GM12878 (cell line): Measurements from ENCODE around the gene GSG1. TPM values are rescaled to one million over a fixed set of nuclear protein-coding genes. Genes with fewer than 3 reads are reported as not detected.

Experiments used
- ATAC-seq: fragments of 200-7000 bp; cut with Tn5 transposase; 3 replicates; pipeline ENCODE4 v1.9.1; 2020; ENCODE audit warnings: mild to moderate bottlenecking, moderate library complexity
- BruUV-seq: library from RNA; stranded (reverse); fragments of 400-500 nt; replicated peaks from 2 replicates; lab custom pipeline; 2021; lab: Mats Ljungman, UMichigan
- CTCF ChIA-PET: fragments of 300-600 bp; sonication (Branson Sonifier 250); formaldehyde crosslinking; extraction: SDS; loops from one replicate; lab custom pipeline; 2021; ENCODE audit warnings: inconsistent platforms; lab: Yijun Ruan, JAX
- POLR2A ChIA-PET: fragments of 350-600 bp; formaldehyde crosslinking; extraction: SDS; loops from one replicate; lab custom pipeline; 2021; ENCODE audit warnings: inconsistent platforms; lab: Charles Lee
- RAD21 ChIA-PET: fragments of 300-600 bp; sonication (Branson Sonifier 250); formaldehyde crosslinking; loops from one replicate; lab custom pipeline; 2023; ENCODE audit warnings: antibody characterized with exemption; ENCODE audit not compliant: unreplicated experiment; lab: Charles Lee
- SMC1A ChIA-PET: fragments of 300-600 bp; sonication (Branson Sonifier 250); formaldehyde crosslinking; loops from one replicate; lab custom pipeline; 2023; ENCODE audit not compliant: unreplicated experiment, uncharacterized antibody; lab: Charles Lee
- DNase-seq: peaks from one replicate; pipeline ENCODE4 v3.0.0-alpha.2; 2011; ENCODE audit warnings: low read depth, low spot score
- FAIRE-seq: peaks from 3 replicates; lab custom pipeline; 2011; peaks lifted over from hg19 to GRCh38; lab: Jason Lieb, UNC
- H2AFZ ChIP-seq: 2 replicates; pipeline ENCODE4 v1.6.0; 2011; ENCODE audit warnings: low read depth, low read length, control low read depth; ENCODE audit not compliant: control insufficient read depth
- H3K27ac ChIP-seq: 2 replicates; pipeline ENCODE4 v1.5.1; 2011; ENCODE audit warnings: control low read depth; ENCODE audit not compliant: control insufficient read depth, insufficient read depth
- H3K27me3 ChIP-seq, 2 experiments: replicated peaks in 1 of 2; 2 replicates each; pipeline versions ENCODE4 v1.6.0 to v1.6.1; 2011; ENCODE audit warnings: low read length in 1 of 2; ENCODE audit not compliant: control insufficient read depth in 2 of 2, insufficient read depth in 2 of 2
- H3K36me3 ChIP-seq, 2 experiments: 2 replicates each; pipeline ENCODE4 v1.5.1; 2011; ENCODE audit warnings: low read length in 1 of 2; ENCODE audit not compliant: control insufficient read depth in 2 of 2, insufficient read depth in 2 of 2
- H3K4me1 ChIP-seq: 2 replicates; pipeline ENCODE4 v1.6.1; 2011; ENCODE audit warnings: mild to moderate bottlenecking, low read length, moderate library complexity, mixed read lengths; ENCODE audit not compliant: control insufficient read depth, insufficient read depth
- H3K4me2 ChIP-seq: 2 replicates; pipeline ENCODE4 v1.6.0; 2011; ENCODE audit warnings: control low read depth; ENCODE audit not compliant: control insufficient read depth, insufficient read depth
- H3K4me3 ChIP-seq: fragments of 200-600 bp; sonication (generic); 2 replicates; pipeline ENCODE4 v1.5.1; 2016
- H3K79me2 ChIP-seq: 2 replicates; pipeline ENCODE4 v1.6.0; 2011; ENCODE audit warnings: low read length; ENCODE audit not compliant: control insufficient read depth, insufficient read depth
- H3K9ac ChIP-seq: 2 replicates; pipeline ENCODE4 v1.8.0; 2011; ENCODE audit warnings: low read length, control low read depth, mixed read lengths; ENCODE audit not compliant: control insufficient read depth, insufficient read depth
- H3K9me3 ChIP-seq: replicated peaks from 3 replicates; pipeline ENCODE4 v1.5.1; 2011; ENCODE audit warnings: mild to moderate bottlenecking, low read length; ENCODE audit not compliant: control insufficient read depth, insufficient read depth
- H4K20me1 ChIP-seq: 2 replicates; pipeline ENCODE4 v1.6.0; 2011; ENCODE audit not compliant: control insufficient read depth, insufficient read depth
- BMI1 ChIP-seq: fragments of 450-650 bp; IDR thresholded peaks from 2 replicates; pipeline ENCODE4 v1.6.1; 2016; ENCODE audit warnings: mild to moderate bottlenecking, moderate library complexity, borderline replicate concordance
- HCFC1 ChIP-seq: fragments of 150-350 bp; IDR thresholded peaks from 2 replicates; pipeline ENCODE4 v1.6.1; 2014; ENCODE audit warnings: low read length
- NFYB ChIP-seq: IDR thresholded peaks from 2 replicates; pipeline ENCODE4 v1.6.1; 2011; ENCODE audit warnings: low read depth, mild to moderate bottlenecking, low read length, improper control_type of control experiment, moderate library complexity; ENCODE audit not compliant: insufficient read depth
- PML ChIP-seq: IDR thresholded peaks from 2 replicates; pipeline ENCODE4 v1.6.1; 2012; ENCODE audit warnings: low read length, inconsistent platforms
- POU2F2 ChIP-seq: IDR thresholded peaks from 3 replicates; pipeline ENCODE4 v1.6.1; 2011; ENCODE audit warnings: low read depth, mild to moderate bottlenecking, low read length, borderline replicate concordance
- SIX5 ChIP-seq: IDR thresholded peaks from 2 replicates; pipeline ENCODE4 v1.6.1; 2011; ENCODE audit warnings: mild to moderate bottlenecking, low read depth, low read length, moderate library complexity; ENCODE audit not compliant: severe bottlenecking
- WGBS: methylation state at CpG from one replicate; pipeline ENCODE4 v1.1.6; 2016; ENCODE audit warnings: low lambda C conversion rate; ENCODE audit not compliant: insufficient replicate concordance, insufficient coverage; ENCODE audit errors: missing lambda C conversion rate; 5-methylcytosine and 5-hydroxymethylcytosine counted together
- in situ Hi-C: fragments of 300-500 bp; cut with MboI; formaldehyde crosslinking; loops from 9 replicates; pipeline ENCODE4 v1.14.3; 2018; ENCODE audit warnings: mixed read lengths
- intact Hi-C: fragments of 100-400 bp; cut with micrococcal nuclease; formaldehyde crosslinking; loops from one replicate; pipeline ENCODE4 v1.14.2; 2022; ENCODE audit not compliant: unreplicated experiment
- polyA plus RNA-seq, 11 experiments: library from polyadenylated mRNA; depleted of rRNA in 4 of 11; unstranded in 6 of 11; stranded (reverse) in 5 of 11; fragments of >200 nt; fragmentation: Nextera tagmentation in 4 of 11; fragmentation: Illumina TruSeq in 1 of 11; extraction: Ambion mirVana in 4 of 11; extraction: Trizol in 1 of 11; gene quantifications; 1 replicate in 1 of 11; 2 replicates in 10 of 11; pipeline versions ENCODE4 v1.2.1 to v1.2.3, GENCODE V29; 2011 to 2016; ENCODE audit warnings: inconsistent platforms in 2 of 11, missing spikeins in 2 of 11, low read depth in 1 of 11
- total RNA-seq, 4 experiments: library from RNA; depleted of rRNA in 3 of 4; stranded (reverse); fragments of >200 nt in 3 of 4; fragmentation: Illumina TruSeq in 1 of 4; extraction: Trizol in 1 of 4; gene quantifications; 2 replicates each; pipeline versions ENCODE4 v1.2.1 to v1.2.3, GENCODE V29; 2013 to 2021
- TF ChIP-seq, protein P1 (sequence below): fragments of 450-650 bp; formaldehyde crosslinking; IDR thresholded peaks from 2 replicates; pipeline ENCODE4 v1.4.0; 2022; ENCODE audit warnings: mild to moderate bottlenecking, moderate library complexity
- TF ChIP-seq, protein P2 (sequence below): fragments of 450-650 bp; IDR thresholded peaks from 2 replicates; pipeline ENCODE4 v1.6.1; 2014; ENCODE audit warnings: mild to moderate bottlenecking

Gene GSG1
- total and polyA plus RNA-seq, 10 of the 15 experiments (the other 5 are each of a cell fraction or from before 2014, with no cell fraction given) = not detected

DNA sequence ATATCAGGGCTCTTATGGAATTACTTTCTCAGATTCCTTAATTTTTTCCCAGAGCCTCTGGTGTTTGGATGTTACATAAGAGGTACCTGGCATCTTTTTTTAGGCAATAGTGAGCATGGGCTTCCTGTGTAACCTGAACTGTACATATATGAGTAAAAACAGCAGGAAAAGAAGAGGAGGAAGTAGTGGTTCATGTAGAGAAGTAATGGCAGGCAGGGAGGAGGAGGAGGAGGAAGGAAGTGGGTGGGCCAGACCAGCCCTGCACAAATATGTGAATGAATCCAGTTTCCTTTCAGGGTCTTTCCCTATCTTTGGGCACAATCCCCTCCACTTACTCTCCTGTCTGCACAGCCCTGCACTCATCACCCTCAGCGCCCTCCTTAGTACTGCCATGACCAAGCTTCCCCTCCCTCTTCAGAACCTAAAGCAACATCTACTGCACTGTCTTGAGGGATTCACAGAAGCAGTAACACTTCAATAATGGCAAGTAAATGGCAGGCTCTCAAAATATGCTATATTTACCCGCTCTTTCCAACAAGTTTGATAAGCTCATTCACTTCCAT is 40.9 kb upstream of the GSG1 start:
- BruUV-seq = no TSS peak
- no peak for FAIRE-seq
- no peak overlapping the region for H3K4me2 ChIP-seq
- no peak overlapping the region for H3K9ac ChIP-seq
- peaks cover 1 to 8% of the 10 kb centered on the region in 2 experiments for H3K27me3 ChIP-seq
- H3K27ac ChIP-seq = no peak overlapping the region
- ChIA-PET SMC1A (interaction anchor here (1.2 kb wide), 1 partner anchor 14 kb away, joined by 3 read pairs; no protein-coding TSS in a partner anchor), RAD21 (no interaction called here), CTCF (no interaction called here), POLR2A (no interaction called here)
- WGBS = 37% methylated on average over 2 of the region's 2 CpGs
- no peak for DNase-seq
- H3K36me3 ChIP-seq = no peaks in the 10 kb centered on the region
- H2AFZ ChIP-seq = no peak overlapping the region
- no peak overlapping the region for H3K4me3 ChIP-seq
- no peaks in the 10 kb centered on the region for H4K20me1 ChIP-seq
- in situ Hi-C loops = no loop called here
- no peaks in the 10 kb centered on the region for H3K79me2 ChIP-seq
- H3K4me1 ChIP-seq = no peaks in the 10 kb centered on the region
- no peak for ATAC-seq
- TF ChIP-seq PML = no peak
- TF ChIP-seq NFYB = no peak
- no peak for TF ChIP-seq BMI1
- no peak for TF ChIP-seq POU2F2
- TF ChIP-seq, protein P1, sequence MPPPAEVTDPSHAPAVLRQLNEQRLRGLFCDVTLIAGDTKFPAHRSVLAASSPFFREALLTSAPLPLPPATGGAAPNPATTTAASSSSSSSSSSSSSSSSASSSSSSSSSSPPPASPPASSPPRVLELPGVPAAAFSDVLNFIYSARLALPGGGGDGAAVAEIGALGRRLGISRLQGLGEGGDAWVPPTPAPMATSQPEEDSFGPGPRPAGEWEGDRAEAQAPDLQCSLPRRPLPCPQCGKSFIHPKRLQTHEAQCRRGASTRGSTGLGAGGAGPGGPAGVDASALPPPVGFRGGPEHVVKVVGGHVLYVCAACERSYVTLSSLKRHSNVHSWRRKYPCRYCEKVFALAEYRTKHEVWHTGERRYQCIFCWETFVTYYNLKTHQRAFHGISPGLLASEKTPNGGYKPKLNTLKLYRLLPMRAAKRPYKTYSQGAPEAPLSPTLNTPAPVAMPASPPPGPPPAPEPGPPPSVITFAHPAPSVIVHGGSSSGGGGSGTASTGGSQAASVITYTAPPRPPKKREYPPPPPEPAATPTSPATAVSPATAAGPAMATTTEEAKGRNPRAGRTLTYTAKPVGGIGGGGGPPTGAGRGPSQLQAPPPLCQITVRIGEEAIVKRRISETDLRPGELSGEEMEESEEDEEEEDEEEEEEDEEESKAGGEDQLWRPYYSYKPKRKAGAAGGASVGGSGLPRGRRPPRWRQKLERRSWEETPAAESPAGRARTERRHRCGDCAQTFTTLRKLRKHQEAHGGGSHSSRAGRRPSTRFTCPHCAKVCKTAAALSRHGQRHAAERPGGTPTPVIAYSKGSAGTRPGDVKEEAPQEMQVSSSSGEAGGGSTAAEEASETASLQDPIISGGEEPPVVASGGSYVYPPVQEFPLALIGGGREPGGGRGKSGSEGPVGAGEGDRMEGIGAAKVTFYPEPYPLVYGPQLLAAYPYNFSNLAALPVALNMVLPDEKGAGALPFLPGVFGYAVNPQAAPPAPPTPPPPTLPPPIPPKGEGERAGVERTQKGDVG = no peak
- no peak for TF ChIP-seq SIX5
- TF ChIP-seq HCFC1 = no peak
- TF ChIP-seq, protein P2, sequence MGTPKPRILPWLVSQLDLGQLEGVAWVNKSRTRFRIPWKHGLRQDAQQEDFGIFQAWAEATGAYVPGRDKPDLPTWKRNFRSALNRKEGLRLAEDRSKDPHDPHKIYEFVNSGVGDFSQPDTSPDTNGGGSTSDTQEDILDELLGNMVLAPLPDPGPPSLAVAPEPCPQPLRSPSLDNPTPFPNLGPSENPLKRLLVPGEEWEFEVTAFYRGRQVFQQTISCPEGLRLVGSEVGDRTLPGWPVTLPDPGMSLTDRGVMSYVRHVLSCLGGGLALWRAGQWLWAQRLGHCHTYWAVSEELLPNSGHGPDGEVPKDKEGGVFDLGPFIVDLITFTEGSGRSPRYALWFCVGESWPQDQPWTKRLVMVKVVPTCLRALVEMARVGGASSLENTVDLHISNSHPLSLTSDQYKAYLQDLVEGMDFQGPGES = no peak
- no peaks in the 10 kb centered on the region for H3K9me3 ChIP-seq
- intact Hi-C loops = no loop called here
